ENCODE results near the gene CLASRP.

DNA sequence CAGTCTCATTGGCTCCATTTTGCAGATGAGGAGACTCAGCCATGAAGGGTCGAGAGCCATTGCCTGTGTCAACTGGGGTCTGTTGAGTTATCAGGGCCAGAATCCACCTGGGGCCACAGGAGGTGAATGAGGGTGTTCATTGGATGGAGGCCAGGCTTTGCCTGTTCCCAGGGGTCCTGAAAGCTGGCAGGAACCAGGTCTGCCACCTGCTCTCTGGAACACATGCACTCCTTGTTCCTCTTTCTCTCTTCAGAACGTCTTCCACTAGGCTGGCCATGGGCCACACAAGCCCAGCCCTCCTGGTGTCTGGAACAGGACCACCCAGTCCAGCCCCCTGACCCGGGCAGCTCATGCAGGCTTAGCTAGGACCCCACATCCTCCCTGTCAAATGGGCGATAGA lies 75.3 kb downstream of the CLASRP start:
- no peak for TF ChIP-seq EZH2phosphoT487 (IDR thresholded peaks at IDR 0.05; ENCODE audit: insufficient read depth, low read depth)
- no peak for TF ChIP-seq EZH2 (IDR thresholded peaks at IDR 0.05; ENCODE audit: insufficient read depth, poor library complexity, severe bottlenecking)
